GM10248 (cell line): ENCODE results near the gene PRADC1.

Experiments
- CTCF ChIA-PET: fragments of 300-600 bp; sonication (Branson Sonifier 250); formaldehyde crosslinking; extraction: SDS; loops from one replicate; lab custom pipeline; 2021; ENCODE audit warnings: antibody characterized with exemption; lab: Yijun Ruan, JAX
- POLR2A ChIA-PET: fragments of 350-650 bp; sonication (Branson Sonifier 250); formaldehyde crosslinking; extraction: SDS; loops from one replicate; lab custom pipeline; 2020; ENCODE audit warnings: antibody characterized with exemption; lab: Yijun Ruan, JAX
- DNase-seq: peaks from one replicate; pipeline ENCODE4 v3.0.0; 2012; ENCODE audit errors: extremely low spot score
- TF ChIP-seq, protein P1 (sequence below): IDR thresholded peaks from 2 replicates; pipeline ENCODE4 v1.5.1; 2012; ENCODE audit warnings: mild to moderate bottlenecking, low read depth; ENCODE audit errors: extremely low read depth, missing control alignments, control extremely low read depth

Gene PRADC1

DNA sequence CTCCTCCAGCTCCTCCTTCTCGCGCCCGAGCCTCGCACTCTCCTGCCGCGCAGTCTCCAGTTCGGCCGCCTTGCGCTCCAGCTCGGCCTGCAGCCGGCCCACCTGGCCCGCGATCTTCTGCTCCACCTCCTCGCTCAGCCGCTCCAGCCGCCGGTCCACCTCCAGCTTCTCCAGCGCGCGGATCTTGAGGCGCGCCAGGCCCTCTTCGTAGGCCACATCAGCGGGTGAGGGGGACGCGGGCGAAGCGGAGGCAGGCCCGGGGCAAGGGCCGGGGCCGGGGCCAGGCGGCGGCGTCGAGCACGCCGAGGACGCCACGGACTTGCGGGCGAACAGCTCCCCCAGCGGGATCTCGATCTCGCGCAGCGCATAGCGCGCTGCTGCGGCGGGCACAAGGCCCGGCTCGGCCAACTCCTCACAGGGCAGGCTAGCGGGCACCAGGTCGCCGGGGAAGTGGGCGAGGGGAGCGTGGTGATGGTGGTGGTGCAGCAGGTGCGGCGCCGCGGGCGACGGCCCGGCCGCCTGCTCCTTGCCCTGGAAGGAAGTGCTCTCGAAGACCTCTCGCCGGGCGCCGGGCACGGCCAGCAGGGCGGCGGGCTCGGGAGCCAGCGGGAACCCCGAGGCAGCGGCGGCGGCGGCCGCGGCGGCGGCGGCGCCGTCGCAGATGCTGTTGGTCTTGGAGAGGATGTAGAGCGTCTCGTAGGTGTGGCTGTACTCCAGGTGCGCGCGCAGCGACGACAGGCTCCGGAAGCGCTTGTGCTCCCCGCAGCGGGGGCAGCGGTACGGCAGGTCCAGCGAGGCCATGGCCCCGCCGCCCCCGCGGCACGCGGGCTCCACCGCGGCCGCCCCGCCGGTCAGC lies 36.0 kb upstream of the PRADC1 start:
- TF ChIP-seq, protein P1, sequence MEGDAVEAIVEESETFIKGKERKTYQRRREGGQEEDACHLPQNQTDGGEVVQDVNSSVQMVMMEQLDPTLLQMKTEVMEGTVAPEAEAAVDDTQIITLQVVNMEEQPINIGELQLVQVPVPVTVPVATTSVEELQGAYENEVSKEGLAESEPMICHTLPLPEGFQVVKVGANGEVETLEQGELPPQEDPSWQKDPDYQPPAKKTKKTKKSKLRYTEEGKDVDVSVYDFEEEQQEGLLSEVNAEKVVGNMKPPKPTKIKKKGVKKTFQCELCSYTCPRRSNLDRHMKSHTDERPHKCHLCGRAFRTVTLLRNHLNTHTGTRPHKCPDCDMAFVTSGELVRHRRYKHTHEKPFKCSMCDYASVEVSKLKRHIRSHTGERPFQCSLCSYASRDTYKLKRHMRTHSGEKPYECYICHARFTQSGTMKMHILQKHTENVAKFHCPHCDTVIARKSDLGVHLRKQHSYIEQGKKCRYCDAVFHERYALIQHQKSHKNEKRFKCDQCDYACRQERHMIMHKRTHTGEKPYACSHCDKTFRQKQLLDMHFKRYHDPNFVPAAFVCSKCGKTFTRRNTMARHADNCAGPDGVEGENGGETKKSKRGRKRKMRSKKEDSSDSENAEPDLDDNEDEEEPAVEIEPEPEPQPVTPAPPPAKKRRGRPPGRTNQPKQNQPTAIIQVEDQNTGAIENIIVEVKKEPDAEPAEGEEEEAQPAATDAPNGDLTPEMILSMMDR = no peak
- peak; percentile 91 for DNase-seq
- CTCF ChIA-PET = interaction anchor here (1.2 to 1.7 kb wide), 4 partner anchors 8 to 92 kb away, joined by 3 to 15 read pairs (median 4); no protein-coding TSS in a partner anchor
- POLR2A ChIA-PET = no interaction called here

GRCh38 chr2:73268366-73268829 lies 35.4 kb upstream of the PRADC1 start:
- ChIA-PET CTCF (interaction anchor here (1.2 to 1.7 kb wide), 4 partner anchors 9 to 91 kb away, joined by 3 to 15 read pairs (median 4); no protein-coding TSS in a partner anchor), POLR2A (no interaction called here)
- TF ChIP-seq, protein P1 = no peak
- DNase-seq = no peak

DNA sequence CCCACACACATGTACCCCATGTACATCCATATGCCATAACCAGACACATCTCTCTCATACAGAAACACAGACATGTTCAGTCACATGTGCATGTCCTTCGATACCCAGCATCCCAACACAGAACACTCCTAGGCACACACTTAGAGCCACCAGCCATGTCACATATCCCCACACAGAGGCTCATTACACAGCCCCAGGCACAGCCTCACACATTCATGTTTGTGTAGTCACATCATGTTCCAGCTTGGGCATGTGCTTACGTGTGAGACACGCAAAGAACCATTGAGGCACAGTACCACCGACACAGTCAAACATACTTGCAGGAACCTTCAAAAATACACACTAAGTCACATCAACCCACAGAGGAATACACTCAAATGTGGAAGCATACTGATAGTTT lies 34.0 kb upstream of the PRADC1 start:
- ChIA-PET CTCF (interaction anchor here (1.7 kb wide), 1 partner anchor 23 kb away, joined by 15 read pairs; no protein-coding TSS in a partner anchor), POLR2A (no interaction called here)
- no peak for DNase-seq
- TF ChIP-seq, protein P1 = no peak

GRCh38 chr2:73266061-73266901 lies 33.2 kb upstream of the PRADC1 start:
- no peak for DNase-seq
- POLR2A ChIA-PET = no interaction called here
- TF ChIP-seq, protein P1 = no peak
- CTCF ChIA-PET = no interaction called here

- ChIA-PET POLR2A (no interaction called here), CTCF (no interaction called here)
- TF ChIP-seq, protein P1 = no peak
- DNase-seq = no peak
Measured at GRCh38 chr2:73265298-73266060, 32.4 kb upstream of the PRADC1 start.
